ENCODE results near the gene CH25H. TPM values are rescaled to one million over a fixed set of nuclear protein-coding genes. Genes with fewer than 3 reads are reported as not detected.

CH25H gene
- total and polyA plus RNA-seq, 7 experiments from 2014 or later, result 0.11 to 0.34 TPM; not detected in 5

DNA sequence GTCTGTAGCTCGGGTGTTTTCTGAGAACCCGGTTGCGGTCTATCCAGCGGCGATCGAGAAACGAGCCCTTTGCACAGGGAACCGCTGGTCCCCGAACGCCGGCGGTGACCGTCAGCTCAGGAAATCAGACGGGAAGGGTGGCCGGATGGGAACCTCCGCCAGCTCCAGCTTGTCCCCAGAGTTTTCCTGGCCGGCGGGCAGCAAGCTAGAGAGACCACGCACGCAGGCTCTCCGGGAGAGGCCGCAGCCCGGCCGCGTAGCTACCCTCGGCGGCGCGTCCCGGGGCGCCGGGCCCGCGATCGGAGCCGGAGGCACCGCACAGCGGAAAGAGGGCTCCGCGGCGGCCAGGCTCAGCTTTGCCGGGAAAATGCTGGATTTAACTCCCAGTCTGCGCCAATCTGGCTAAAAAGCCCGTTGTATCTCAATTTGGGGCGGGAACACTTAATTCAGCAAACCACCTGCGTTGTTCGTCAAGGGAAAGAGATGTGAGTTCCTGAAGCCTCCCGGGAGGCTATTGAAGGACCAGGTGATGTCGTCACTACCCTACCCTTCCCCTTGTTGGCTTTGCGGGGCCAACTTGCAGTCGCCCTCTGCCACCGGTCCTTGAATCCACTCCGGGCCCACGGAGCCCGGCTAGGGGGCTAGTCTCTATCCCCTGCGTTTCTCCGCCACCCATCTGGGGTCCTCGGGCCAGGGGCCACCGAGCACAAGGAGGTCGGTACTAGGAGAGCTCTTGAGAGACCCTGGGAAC is 859 bp upstream of the CH25H start:
- intact Hi-C loops (cut with micrococcal nuclease), result loop anchor here in 1 of 2 donors (2.0 to 5.0 kb wide), 2 partner anchors 43 to 126 kb away; no protein-coding TSS in a partner anchor
- no peaks in the 10 kb centered on the region for H3K9me3 ChIP-seq (ENCODE audit: control insufficient read depth in 2 of 3, low read length in 3 of 3)
- Mint-ChIP-seq H3K4me3 (peak overlapping the region; percentile 82 to 92 (median 89)), H3K27ac (peak overlapping the region in 1 of 9 donors; percentile 27), H3K27me3 (peaks cover 30 to 51% (median 41%) of the 10 kb centered on the region in 5 donors), H3K36me3 (no peaks in the 10 kb centered on the region), H3K9me3 (no peaks in the 10 kb centered on the region), H3K4me1 (peaks cover 7 to 22% (median 12%) of the 10 kb centered on the region in 7 donors)
- H3K4me1 ChIP-seq (ENCODE audit: control insufficient read depth in 2 of 2, insufficient read depth in 2 of 2, low read length in 2 of 2), result peaks cover 0 to 6% of the 10 kb centered on the region in 2 donors
- ChIA-PET POLR2A (interaction anchor here (0.7 to 0.9 kb wide), 3 partner anchors 23 to 218 kb away, joined by 3 read pairs; partner anchors contain the start of gene IFIT5), CTCF (interaction anchor here (0.6 to 2.3 kb wide), 7 partner anchors 10 to 437 kb away, joined by 3 to 11 read pairs (median 3); no protein-coding TSS in a partner anchor)
- peak; percentile 27 for ATAC-seq
- H3K27ac ChIP-seq (ENCODE audit: low read depth, low read length), result no peak overlapping the region
- H3K36me3 ChIP-seq (ENCODE audit: control insufficient read depth in 2 of 3, insufficient read depth in 3 of 3, low read length in 3 of 3), result no peaks in the 10 kb centered on the region
- H3K27me3 ChIP-seq (ENCODE audit: control insufficient read depth in 2 of 2, insufficient read depth in 2 of 2, low read length in 2 of 2), result peaks cover 0 to 5% of the 10 kb centered on the region in 2 donors
- peak in 4 of 9 donors; percentile 15 to 37 (median 26) for DNase-seq
- peak overlapping the region; percentile 61 for H3K4me3 ChIP-seq (ENCODE audit: low read length)

DNA sequence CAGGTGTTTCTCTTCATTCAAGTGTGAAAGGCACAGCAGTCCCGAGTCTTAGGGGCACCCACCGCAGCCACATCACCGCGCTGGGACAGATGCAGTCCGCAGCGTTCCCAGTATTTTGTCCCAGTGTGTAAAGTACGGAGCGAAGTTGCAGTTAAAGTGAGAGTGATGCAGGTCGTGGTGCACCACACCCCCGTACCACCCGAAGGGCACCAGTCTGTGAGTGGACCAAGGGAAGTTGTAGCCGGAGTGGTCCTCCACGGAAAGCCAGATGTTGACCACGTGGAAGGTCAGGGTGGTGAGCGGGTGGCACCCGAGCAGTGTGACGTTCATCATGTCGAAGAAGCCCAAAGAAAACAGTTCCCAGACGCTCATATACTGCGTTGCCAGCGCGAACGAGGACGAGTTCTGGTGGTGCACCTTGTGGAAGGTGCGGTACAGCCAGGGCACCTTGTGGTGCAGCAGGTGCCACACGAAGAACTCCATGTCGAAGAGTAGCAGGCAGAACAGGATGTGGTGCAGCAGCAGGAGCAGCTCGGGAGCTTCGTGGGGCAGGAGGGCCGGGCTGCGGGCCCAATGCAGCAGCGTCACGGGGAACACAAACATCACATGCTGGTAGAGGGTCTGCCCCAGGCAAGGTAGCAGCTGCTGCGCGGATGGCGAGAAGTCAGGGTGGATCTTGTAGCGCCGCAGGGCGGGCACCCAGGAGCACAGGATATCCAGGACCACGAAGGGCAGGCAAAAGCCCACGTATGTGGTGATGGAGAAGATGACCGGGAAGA is 526 bp downstream of the CH25H start:
- Mint-ChIP-seq H3K4me1 (peaks cover 7 to 20% (median 12%) of the 10 kb centered on the region in 7 donors), H3K27me3 (peaks cover 30 to 51% (median 38%) of the 10 kb centered on the region in 5 donors), H3K4me3 (peak overlapping the region; percentile 82 to 92 (median 89)), H3K36me3 (no peaks in the 10 kb centered on the region), H3K27ac (peak overlapping the region in 7 of 9 donors; percentile 27 to 94 (median 73)), H3K9me3 (no peaks in the 10 kb centered on the region)
- ATAC-seq, result peak; percentile 79
- Histone ChIP-seq H3K36me3 (ENCODE audit: control insufficient read depth in 2 of 3, insufficient read depth in 3 of 3, low read length in 3 of 3) (no peaks in the 10 kb centered on the region), H3K27me3 (ENCODE audit: control insufficient read depth in 2 of 2, insufficient read depth in 2 of 2, low read length in 2 of 2) (peaks cover 0 to 5% of the 10 kb centered on the region in 2 donors), H3K9me3 (ENCODE audit: control insufficient read depth in 2 of 3, low read length in 3 of 3) (no peaks in the 10 kb centered on the region), H3K4me1 (ENCODE audit: control insufficient read depth in 2 of 2, insufficient read depth in 2 of 2, low read length in 2 of 2) (peaks cover 0 to 6% of the 10 kb centered on the region in 2 donors), H3K27ac (ENCODE audit: low read depth, low read length) (no peak overlapping the region), H3K4me3 (ENCODE audit: low read length) (peak overlapping the region; percentile 61)
- ChIA-PET CTCF (interaction anchor here (0.5 to 2.3 kb wide), 9 partner anchors 9 to 494 kb away, joined by 3 to 11 read pairs (median 4); no protein-coding TSS in a partner anchor), POLR2A (interaction anchor here (0.6 to 1.0 kb wide), 5 partner anchors 9 to 272 kb away, joined by 3 to 4 read pairs (median 3); partner anchors contain the start of gene LIPA)
- peak; percentile 28 to 71 (median 63) for DNase-seq
- intact Hi-C loops (cut with micrococcal nuclease), result loop anchor here in 1 of 2 donors (2.0 to 5.0 kb wide), 2 partner anchors 42 to 124 kb away; no protein-coding TSS in a partner anchor

DNA sequence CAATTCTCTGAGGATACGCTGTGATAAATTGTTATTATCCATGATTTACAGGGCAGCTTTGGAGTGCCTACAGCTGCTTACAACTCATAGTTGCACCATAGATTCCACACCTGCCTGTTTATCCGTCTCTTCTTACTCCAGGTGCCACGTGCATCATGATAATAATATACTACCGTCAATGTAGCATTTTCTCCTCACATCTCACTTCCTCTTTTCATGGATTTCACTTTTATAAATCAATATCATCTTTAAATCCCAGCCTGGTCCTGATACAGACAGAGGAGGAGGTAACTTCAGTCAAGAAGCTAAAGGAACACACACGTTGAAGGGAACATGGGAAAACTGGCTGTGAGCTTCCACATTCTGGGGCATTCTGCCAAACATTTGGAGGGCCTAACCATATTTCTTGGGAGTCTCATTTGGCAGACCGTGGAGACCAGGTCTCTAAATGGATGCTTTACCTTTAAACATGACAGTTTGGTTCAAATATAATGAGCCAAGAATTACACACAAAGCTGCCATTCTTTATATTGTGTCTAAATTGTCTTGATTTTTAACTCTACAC is 2.4 kb downstream of the CH25H start:
- no peaks in the 10 kb centered on the region for H3K36me3 ChIP-seq (ENCODE audit: control insufficient read depth in 2 of 3, insufficient read depth in 3 of 3, low read length in 3 of 3)
- no peak overlapping the region for H3K4me3 Mint-ChIP-seq
- no peaks in the 10 kb centered on the region for H3K36me3 Mint-ChIP-seq
- ATAC-seq, result no peak
- H3K4me1 Mint-ChIP-seq, result peaks cover 7 to 20% (median 12%) of the 10 kb centered on the region in 7 donors
- no peak overlapping the region for H3K4me3 ChIP-seq (ENCODE audit: low read length)
- H3K27ac Mint-ChIP-seq, result no peak overlapping the region
- peaks cover 0 to 5% of the 10 kb centered on the region in 2 donors for H3K27me3 ChIP-seq (ENCODE audit: control insufficient read depth in 2 of 2, insufficient read depth in 2 of 2, low read length in 2 of 2)
- peaks cover 16 to 38% (median 26%) of the 10 kb centered on the region in 5 donors for H3K27me3 Mint-ChIP-seq
- ChIA-PET POLR2A (interaction anchor here (0.8 kb wide), 1 partner anchor 167 kb away, joined by 4 read pairs; no protein-coding TSS in a partner anchor), CTCF (interaction anchor here (1.1 kb wide), 1 partner anchor 270 kb away, joined by 4 read pairs; no protein-coding TSS in a partner anchor)
- peaks cover 0 to 6% of the 10 kb centered on the region in 2 donors for H3K4me1 ChIP-seq (ENCODE audit: control insufficient read depth in 2 of 2, insufficient read depth in 2 of 2, low read length in 2 of 2)
- H3K27ac ChIP-seq (ENCODE audit: low read depth, low read length), result no peak overlapping the region
- intact Hi-C loops (cut with micrococcal nuclease), result loop anchor here in 1 of 2 donors (5.0 kb wide), 1 partner anchor 122 kb away; no protein-coding TSS in a partner anchor
- no peak for DNase-seq
- H3K9me3 Mint-ChIP-seq, result no peaks in the 10 kb centered on the region
- H3K9me3 ChIP-seq (ENCODE audit: control insufficient read depth in 2 of 3, low read length in 3 of 3), result no peaks in the 10 kb centered on the region

DNA sequence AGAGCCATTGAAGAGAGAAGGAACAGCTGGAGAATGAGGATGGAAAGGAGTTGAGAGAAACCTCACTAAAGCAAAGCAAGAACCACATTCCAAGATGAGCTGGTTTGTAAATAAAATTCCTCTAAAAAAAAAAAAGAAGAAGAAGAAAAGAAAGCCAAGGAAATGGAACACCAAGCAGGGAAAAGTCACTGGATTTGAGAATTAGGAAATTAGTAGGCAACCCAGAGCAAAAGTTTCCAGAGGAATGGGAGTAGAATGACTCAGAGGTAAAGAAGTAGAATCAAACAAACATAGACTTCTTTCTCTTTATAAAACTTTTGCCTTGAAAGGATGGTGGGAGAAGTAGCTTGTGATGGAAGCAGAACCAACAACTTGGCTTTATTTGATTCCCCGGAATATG is 3.9 kb downstream of the CH25H start:
- no peak overlapping the region for H3K4me3 Mint-ChIP-seq
- H3K9me3 Mint-ChIP-seq, result no peaks in the 10 kb centered on the region
- no peak overlapping the region for H3K27ac Mint-ChIP-seq
- ChIA-PET POLR2A (no interaction called here), CTCF (no interaction called here)
- peaks cover 0 to 2% of the 10 kb centered on the region in 2 donors for H3K4me1 ChIP-seq (ENCODE audit: control insufficient read depth in 2 of 2, insufficient read depth in 2 of 2, low read length in 2 of 2)
- no peaks in the 10 kb centered on the region for H3K36me3 ChIP-seq (ENCODE audit: control insufficient read depth in 2 of 3, insufficient read depth in 3 of 3, low read length in 3 of 3)
- H3K27me3 ChIP-seq (ENCODE audit: control insufficient read depth in 2 of 2, insufficient read depth in 2 of 2, low read length in 2 of 2), result peaks cover 0 to 5% of the 10 kb centered on the region in 2 donors
- H3K4me3 ChIP-seq (ENCODE audit: low read length), result no peak overlapping the region
- peaks cover 5 to 24% (median 19%) of the 10 kb centered on the region in 5 donors for H3K27me3 Mint-ChIP-seq
- intact Hi-C loops (cut with micrococcal nuclease), result no loop called here
- H3K4me1 Mint-ChIP-seq, result peaks cover 7 to 17% (median 12%) of the 10 kb centered on the region in 7 donors
- H3K9me3 ChIP-seq (ENCODE audit: control insufficient read depth in 2 of 3, low read length in 3 of 3), result no peaks in the 10 kb centered on the region
- DNase-seq (no peak), ATAC-seq (no peak)
- no peak overlapping the region for H3K27ac ChIP-seq (ENCODE audit: low read depth, low read length)
- H3K36me3 Mint-ChIP-seq, result no peaks in the 10 kb centered on the region

DNA sequence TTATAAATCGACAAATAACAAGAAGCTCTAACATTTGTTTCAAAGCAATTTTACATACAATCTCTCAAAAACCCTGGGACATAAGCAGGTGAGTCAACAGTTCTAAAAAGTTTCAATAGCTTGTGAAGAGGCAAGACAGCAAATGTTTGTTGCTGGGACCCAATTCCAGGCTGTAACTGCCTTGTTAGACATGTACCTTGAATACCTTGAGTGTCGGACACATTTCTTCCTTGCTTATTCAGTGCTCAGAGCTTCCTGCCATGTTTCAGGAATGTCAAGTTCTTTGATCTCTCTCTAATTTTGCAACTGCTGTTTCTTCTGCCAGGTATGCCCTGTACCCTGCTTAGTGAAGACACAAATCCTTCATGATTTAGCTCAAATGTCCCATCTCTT is 5.1 kb downstream of the CH25H start:
- H3K9me3 ChIP-seq (ENCODE audit: control insufficient read depth in 2 of 3, low read length in 3 of 3), result no peaks in the 10 kb centered on the region
- CTCF ChIA-PET, result interaction anchor here (0.7 to 1.0 kb wide), 2 partner anchors 172 to 269 kb away, joined by 3 to 4 read pairs; no protein-coding TSS in a partner anchor
- Mint-ChIP-seq H3K4me3 (no peak overlapping the region), H3K27me3 (peaks cover 0 to 20% (median 18%) of the 10 kb centered on the region in 5 donors), H3K27ac (no peak overlapping the region), H3K9me3 (no peaks in the 10 kb centered on the region), H3K36me3 (no peaks in the 10 kb centered on the region), H3K4me1 (peaks cover 7 to 10% (median 9%) of the 10 kb centered on the region in 7 donors)
- no peaks in the 10 kb centered on the region for H3K36me3 ChIP-seq (ENCODE audit: control insufficient read depth in 2 of 3, insufficient read depth in 3 of 3, low read length in 3 of 3)
- intact Hi-C loops (cut with micrococcal nuclease), result no loop called here
- no peaks in the 10 kb centered on the region for H3K4me1 ChIP-seq (ENCODE audit: control insufficient read depth in 2 of 2, insufficient read depth in 2 of 2, low read length in 2 of 2)
- DNase-seq (no peak), ATAC-seq (no peak)
- H3K4me3 ChIP-seq (ENCODE audit: low read length), result no peak overlapping the region
- H3K27me3 ChIP-seq (ENCODE audit: control insufficient read depth in 2 of 2, insufficient read depth in 2 of 2, low read length in 2 of 2), result peaks cover 0 to 5% of the 10 kb centered on the region in 2 donors
- POLR2A ChIA-PET, result no interaction called here
- no peak overlapping the region for H3K27ac ChIP-seq (ENCODE audit: low read depth, low read length)
